Trophoblast cell (in vitro differentiated cells and primary cell): ENCODE results near the gene RASAL2.

Experiments used
- DNase-seq, 2 donors: peaks; one replicate each; pipeline ENCODE4 v3.0.0-alpha.2; 2016
- H2AFZ ChIP-seq: 2 replicates; pipeline ENCODE4 v1.6.1; 2013; ENCODE audit warnings: low read length, moderate library complexity, mild to moderate bottlenecking; ENCODE audit not compliant: insufficient read depth, poor library complexity
- H2AK5ac ChIP-seq: 2 replicates; pipeline ENCODE4 v1.6.1; 2013; ENCODE audit warnings: mild to moderate bottlenecking, low read length
- H2BK120ac ChIP-seq: 2 replicates; pipeline ENCODE4 v1.6.1; 2013; ENCODE audit warnings: low read length, mild to moderate bottlenecking, moderate library complexity; ENCODE audit not compliant: insufficient read depth, poor library complexity
- H2BK12ac ChIP-seq: 2 replicates; pipeline ENCODE4 v1.6.1; 2013; ENCODE audit warnings: mild to moderate bottlenecking, low read length, moderate library complexity
- H2BK5ac ChIP-seq: 2 replicates; pipeline ENCODE4 v1.6.1; 2013; ENCODE audit warnings: low read length, low read depth, moderate library complexity, mild to moderate bottlenecking; ENCODE audit not compliant: poor library complexity
- H3K14ac ChIP-seq: 2 replicates; pipeline ENCODE4 v1.6.1; 2013; ENCODE audit warnings: mild to moderate bottlenecking, low read length
- H3K18ac ChIP-seq: 2 replicates; pipeline ENCODE4 v1.6.1; 2013; ENCODE audit warnings: mild to moderate bottlenecking, low read length
- H3K23ac ChIP-seq: 2 replicates; pipeline ENCODE4 v1.6.1; 2013; ENCODE audit warnings: low read length
- H3K27ac ChIP-seq: 2 replicates; pipeline ENCODE4 v1.5.1; 2013; ENCODE audit warnings: low read depth, mild to moderate bottlenecking, inconsistent platforms, low read length, moderate library complexity
- H3K27me3 ChIP-seq: 2 replicates; pipeline ENCODE4 v1.6.1; 2013; ENCODE audit warnings: inconsistent platforms, mild to moderate bottlenecking, low read length, moderate library complexity; ENCODE audit not compliant: insufficient read depth
- H3K36me3 ChIP-seq, 2 experiments: 1 replicate in 1 of 2; 2 replicates in 1 of 2; pipeline ENCODE4 v1.6.1; 2013; ENCODE audit warnings: low read length in 2 of 2, mild to moderate bottlenecking in 2 of 2, moderate library complexity in 1 of 2; ENCODE audit not compliant: insufficient read depth in 2 of 2, control insufficient read depth in 1 of 2
- H3K4ac ChIP-seq: 2 replicates; pipeline ENCODE4 v1.6.1; 2013; ENCODE audit warnings: low read depth, mild to moderate bottlenecking, low read length, moderate library complexity
- H3K4me1 ChIP-seq, 2 experiments: 1 replicate in 1 of 2; 2 replicates in 1 of 2; pipeline ENCODE4 v1.6.1; 2013; ENCODE audit warnings: low read length in 2 of 2, mild to moderate bottlenecking in 2 of 2, moderate library complexity in 1 of 2; ENCODE audit not compliant: insufficient read depth in 2 of 2, control insufficient read depth in 1 of 2
- H3K4me2 ChIP-seq: 2 replicates; pipeline ENCODE4 v1.6.1; 2013; ENCODE audit warnings: inconsistent platforms, mild to moderate bottlenecking, low read length, moderate library complexity
- H3K4me3 ChIP-seq: 2 replicates; pipeline ENCODE4 v1.5.1; 2013; ENCODE audit warnings: mild to moderate bottlenecking, low read depth, low read length, inconsistent platforms
- H3K79me1 ChIP-seq: one replicate; pipeline ENCODE4 v1.6.1; 2013; ENCODE audit warnings: low read length
- H3K79me2 ChIP-seq: 2 replicates; pipeline ENCODE4 v1.6.1; 2013; ENCODE audit warnings: low read length, mild to moderate bottlenecking; ENCODE audit not compliant: control insufficient read depth, insufficient read depth, poor library complexity
- H3K9ac ChIP-seq: 2 replicates; pipeline ENCODE4 v1.6.1; 2013; ENCODE audit warnings: mild to moderate bottlenecking, low read length
- H3K9me3 ChIP-seq: 2 replicates; pipeline ENCODE4 v1.6.1; 2013; ENCODE audit warnings: low read depth, mild to moderate bottlenecking, control low read depth, inconsistent platforms, low read length; ENCODE audit not compliant: insufficient read depth
- H4K12ac ChIP-seq: 2 replicates; pipeline ENCODE4 v1.6.1; 2013; ENCODE audit warnings: low read depth, mild to moderate bottlenecking, low read length, moderate library complexity
- H4K8ac ChIP-seq: 2 replicates; pipeline ENCODE4 v1.6.1; 2013; ENCODE audit warnings: low read depth, mild to moderate bottlenecking, low read length, moderate library complexity
- H4K91ac ChIP-seq: one replicate; pipeline ENCODE4 v1.6.1; 2013; ENCODE audit warnings: low read depth, mild to moderate bottlenecking, low read length, moderate library complexity
- WGBS: extraction: QIAGEN DNeasy Blood & Tissue Kit; methylation state at CpG from one replicate; pipeline ENCODE4 v1.1.7; 2013; ENCODE audit warnings: missing lambda C conversion rate; ENCODE audit not compliant: insufficient read length, insufficient coverage; ENCODE audit errors: extremely low coverage; 5-methylcytosine and 5-hydroxymethylcytosine counted together

RASAL2 gene

GRCh38 chr1:178510155-178510554, 416.3 kb downstream of the RASAL2 start:
- H2BK120ac ChIP-seq, result no peak overlapping the region
- H2BK12ac ChIP-seq, result no peak overlapping the region
- no peaks in the 10 kb centered on the region for H3K79me2 ChIP-seq
- no peak overlapping the region for H3K14ac ChIP-seq
- no peak overlapping the region for H2AFZ ChIP-seq
- no peak overlapping the region for H3K23ac ChIP-seq
- no peak overlapping the region for H2BK5ac ChIP-seq
- H3K27me3 ChIP-seq, result no peaks in the 10 kb centered on the region
- H3K4me3 ChIP-seq, result no peak overlapping the region
- H3K36me3 ChIP-seq, result no peaks in the 10 kb centered on the region
- no peak overlapping the region for H3K9ac ChIP-seq
- H3K4me1 ChIP-seq, result no peaks in the 10 kb centered on the region
- H3K4me2 ChIP-seq, result no peak overlapping the region
- H4K8ac ChIP-seq, result no peak overlapping the region
- no peak overlapping the region for H3K18ac ChIP-seq
- no peaks in the 10 kb centered on the region for H3K9me3 ChIP-seq
- H3K27ac ChIP-seq, result no peak overlapping the region
- H3K4ac ChIP-seq, result no peak overlapping the region
- no peak for DNase-seq
- no peak overlapping the region for H4K12ac ChIP-seq
- WGBS, result no CpG with 5 or more reads among the region's 4 CpGs
- no peak overlapping the region for H2AK5ac ChIP-seq
- no peak overlapping the region for H4K91ac ChIP-seq
- no peaks in the 10 kb centered on the region for H3K79me1 ChIP-seq

GRCh38 chr1:178512566-178513277, 418.8 kb downstream of the RASAL2 start, which contains the start of gene TEX35:
TEX35 (plus strand) TSS chr1:178513109; CDS start chr1:178513189, 80 bp downstream.
- no peak within 1 kb of the TSS for H2BK5ac ChIP-seq
- H4K91ac ChIP-seq, result no peak within 1 kb of the TSS
- H3K27ac ChIP-seq, result no peak within 1 kb of the TSS
- DNase-seq, result no peak
- no peaks in the 10 kb centered on the region for H3K36me3 ChIP-seq
- no peak within 1 kb of the TSS for H4K12ac ChIP-seq
- no peaks in the 10 kb centered on the region for H3K79me1 ChIP-seq
- H3K9me3 ChIP-seq, result no peaks in the 10 kb centered on the region
- H3K14ac ChIP-seq, result no peak within 1 kb of the TSS
- no peak within 1 kb of the TSS for H3K23ac ChIP-seq
- no peak within 1 kb of the TSS for H2BK120ac ChIP-seq
- H2AK5ac ChIP-seq, result no peak within 1 kb of the TSS
- no peaks in the 10 kb centered on the region for H3K27me3 ChIP-seq
- H2AFZ ChIP-seq, result no peak within 1 kb of the TSS
- H4K8ac ChIP-seq, result no peak within 1 kb of the TSS
- no peak within 1 kb of the TSS for H3K4ac ChIP-seq
- H3K4me2 ChIP-seq, result no peak within 1 kb of the TSS
- no peak within 1 kb of the TSS for H3K18ac ChIP-seq
- H3K4me3 ChIP-seq, result no peak within 1 kb of the TSS
- no peaks in the 10 kb centered on the region for H3K4me1 ChIP-seq
- H3K79me2 ChIP-seq, result no peaks in the 10 kb centered on the region
- no CpG with 5 or more reads among the region's 19 CpGs for WGBS
- no peak within 1 kb of the TSS for H3K9ac ChIP-seq
- H2BK12ac ChIP-seq, result no peak within 1 kb of the TSS

- Histone ChIP-seq H4K91ac (no peak overlapping the region), H2AFZ (no peak overlapping the region), H3K14ac (no peak overlapping the region), H2BK12ac (no peak overlapping the region), H4K12ac (no peak overlapping the region), H3K9ac (no peak overlapping the region), H3K4me3 (no peak overlapping the region), H4K8ac (no peak overlapping the region), H3K36me3 (no peaks in the 10 kb centered on the region), H3K18ac (no peak overlapping the region), H3K4me2 (no peak overlapping the region), H2BK120ac (no peak overlapping the region), H3K9me3 (no peaks in the 10 kb centered on the region), H3K23ac (no peak overlapping the region), H3K27ac (no peak overlapping the region), H3K27me3 (no peaks in the 10 kb centered on the region), H3K4ac (no peak overlapping the region), H3K79me1 (no peaks in the 10 kb centered on the region), H2BK5ac (no peak overlapping the region), H3K4me1 (no peaks in the 10 kb centered on the region), H3K79me2 (no peaks in the 10 kb centered on the region), H2AK5ac (no peak overlapping the region)
- WGBS, result no CpG with 5 or more reads among the region's 14 CpGs
- DNase-seq, result peak in 1 of 2 donors; percentile 13
These were observed 419.5 kb downstream of the RASAL2 start for GRCh38 chr1:178513278-178513983.

- Histone ChIP-seq H3K14ac (no peak overlapping the region), H4K8ac (no peak overlapping the region), H4K12ac (no peak overlapping the region), H2BK12ac (no peak overlapping the region), H3K4me3 (no peak overlapping the region), H3K27ac (no peak overlapping the region), H2BK5ac (no peak overlapping the region), H3K4me2 (no peak overlapping the region), H3K79me2 (no peaks in the 10 kb centered on the region), H4K91ac (no peak overlapping the region), H3K36me3 (no peaks in the 10 kb centered on the region), H3K27me3 (no peaks in the 10 kb centered on the region), H3K9me3 (no peaks in the 10 kb centered on the region), H2AK5ac (no peak overlapping the region), H3K18ac (no peak overlapping the region), H3K23ac (no peak overlapping the region), H3K9ac (no peak overlapping the region), H3K4me1 (no peaks in the 10 kb centered on the region), H2AFZ (no peak overlapping the region), H3K4ac (no peak overlapping the region), H2BK120ac (no peak overlapping the region), H3K79me1 (no peaks in the 10 kb centered on the region)
- DNase-seq, result no peak
- WGBS, result no CpG with 5 or more reads among the region's 4 CpGs
These were observed 422.2 kb downstream of the RASAL2 start for GRCh38 chr1:178516110-178516509.
